GM21360 (cell line): ENCODE results near the gene GHDC.

Experiments used
- ATAC-seq: cut with Tn5 transposase; IDR thresholded peaks from one replicate; pipeline ENCODE4 v1.9.1; 2021; ENCODE audit warnings: mild to moderate bottlenecking, moderate library complexity; ENCODE audit not compliant: unreplicated experiment

Gene GHDC

GRCh38 chr17:42183741-42184711 is 10.3 kb downstream of the GHDC start:
- peak; percentile 59 for ATAC-seq

GRCh38 chr17:42182927-42183734 is 11.2 kb downstream of the GHDC start:
- no peak for ATAC-seq

GRCh38 chr17:42181851-42182207 is 12.5 kb downstream of the GHDC start:
- no peak for ATAC-seq

- peak; percentile 32 for ATAC-seq
Observed at GRCh38 chr17:42180922-42181850, 13.1 kb downstream of the GHDC start, which contains the start of gene KCNH4. KCNH4 (minus strand) TSS chr17:42181142; CDS start chr17:42180945, 197 bp downstream.

GRCh38 chr17:42180411-42180921 is 13.8 kb downstream of the GHDC start:
- no peak for ATAC-seq

GRCh38 chr17:42179911-42180410 is 14.3 kb downstream of the GHDC start:
- ATAC-seq: no peak

GRCh38 chr17:42179335-42179734 is 15.0 kb downstream of the GHDC start:
- ATAC-seq: no peak

- ATAC-seq: no peak
Observed at GRCh38 chr17:42178817-42179216, 15.5 kb downstream of the GHDC start.

GRCh38 chr17:42177684-42178083 is 16.6 kb downstream of the GHDC start:
- no peak for ATAC-seq

GRCh38 chr17:42174126-42174783 is 20.0 kb downstream of the GHDC start:
- ATAC-seq: no peak

- no peak for ATAC-seq
Observed at GRCh38 chr17:42171831-42172230, 22.5 kb downstream of the GHDC start.

GRCh38 chr17:42169351-42169750 is 24.9 kb downstream of the GHDC start:
- ATAC-seq: no peak

- no peak for ATAC-seq
Observed at GRCh38 chr17:42167807-42168206, 26.5 kb downstream of the GHDC start.

- no peak for ATAC-seq
Observed at GRCh38 chr17:42166196-42166763, 28.0 kb downstream of the GHDC start.

GRCh38 chr17:42165751-42166150 is 28.5 kb downstream of the GHDC start:
- ATAC-seq: no peak

GRCh38 chr17:42163696-42164407 is 30.4 kb downstream of the GHDC start:
- no peak for ATAC-seq

GRCh38 chr17:42163113-42163512 is 31.2 kb downstream of the GHDC start:
- no peak for ATAC-seq

GRCh38 chr17:42160531-42160910 is 33.8 kb downstream of the GHDC start:
- ATAC-seq: no peak
